GM18499 (cell line): ENCODE data around the gene MCTP1.

Source experiments
- ATAC-seq: cut with Tn5 transposase; IDR thresholded peaks from one replicate; pipeline ENCODE4 v1.9.1; 2021; ENCODE audit warnings: moderate number of reproducible peaks; ENCODE audit not compliant: insufficient read depth, unreplicated experiment

Gene MCTP1

DNA sequence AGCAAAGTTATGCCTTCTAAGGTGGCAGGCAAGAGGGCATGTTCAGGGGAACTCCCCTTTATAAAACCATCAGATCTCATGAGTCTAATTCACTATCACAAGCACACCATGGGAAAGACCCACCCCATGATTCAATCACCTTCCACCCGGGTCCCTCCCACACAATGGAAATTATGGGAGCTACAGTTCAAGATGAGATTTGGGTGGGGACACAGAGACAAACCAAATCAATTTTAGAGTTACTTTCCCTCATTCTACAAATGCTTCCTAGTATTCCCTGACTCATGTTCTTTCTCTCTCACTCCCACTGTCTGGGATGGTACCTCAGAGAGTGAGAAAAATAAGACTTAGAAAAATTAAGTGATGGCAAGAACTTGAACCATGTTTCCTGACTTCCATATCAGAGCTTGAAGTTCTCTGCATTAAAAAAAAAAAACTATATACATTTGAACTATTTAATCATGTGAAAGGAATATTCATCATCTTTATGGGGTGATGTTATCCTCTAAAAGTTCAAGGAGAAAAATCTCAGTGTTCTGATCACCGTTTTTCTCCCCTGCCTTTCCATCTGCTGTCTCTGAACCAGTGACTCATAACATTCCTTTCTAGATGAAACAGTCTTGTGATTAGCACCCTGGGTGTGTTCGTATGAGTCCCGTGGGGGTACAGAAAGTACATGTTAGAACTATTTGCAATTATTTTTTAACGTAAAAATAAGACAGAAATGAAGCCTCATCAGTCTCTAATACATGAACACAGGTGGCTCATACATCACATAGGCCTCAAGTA lies 383.5 kb downstream of the MCTP1 start:
- peak; percentile 77 for ATAC-seq

DNA sequence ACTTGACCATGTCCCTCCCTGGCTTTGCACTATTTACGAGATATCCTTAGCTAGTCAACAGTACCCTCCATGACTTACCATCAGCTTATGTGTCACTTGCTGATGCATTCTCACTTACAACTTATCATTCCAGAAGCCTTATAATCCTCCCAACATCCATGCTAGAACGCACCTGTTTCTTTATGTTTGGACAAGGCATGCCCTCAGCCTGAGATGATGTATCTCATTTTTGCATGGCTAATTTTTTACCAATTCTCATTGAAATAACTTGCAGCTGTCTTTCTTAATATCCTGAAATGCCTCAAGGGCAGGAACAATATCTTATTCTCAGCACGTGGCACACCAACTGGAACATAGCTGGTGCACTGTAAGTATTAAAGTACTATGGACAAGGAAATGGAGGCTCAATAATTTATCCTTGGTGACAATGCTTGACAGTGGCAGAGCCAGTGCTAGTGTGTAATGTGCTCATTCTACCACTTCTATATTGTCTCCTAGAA lies 384.8 kb downstream of the MCTP1 start:
- no peak for ATAC-seq

DNA sequence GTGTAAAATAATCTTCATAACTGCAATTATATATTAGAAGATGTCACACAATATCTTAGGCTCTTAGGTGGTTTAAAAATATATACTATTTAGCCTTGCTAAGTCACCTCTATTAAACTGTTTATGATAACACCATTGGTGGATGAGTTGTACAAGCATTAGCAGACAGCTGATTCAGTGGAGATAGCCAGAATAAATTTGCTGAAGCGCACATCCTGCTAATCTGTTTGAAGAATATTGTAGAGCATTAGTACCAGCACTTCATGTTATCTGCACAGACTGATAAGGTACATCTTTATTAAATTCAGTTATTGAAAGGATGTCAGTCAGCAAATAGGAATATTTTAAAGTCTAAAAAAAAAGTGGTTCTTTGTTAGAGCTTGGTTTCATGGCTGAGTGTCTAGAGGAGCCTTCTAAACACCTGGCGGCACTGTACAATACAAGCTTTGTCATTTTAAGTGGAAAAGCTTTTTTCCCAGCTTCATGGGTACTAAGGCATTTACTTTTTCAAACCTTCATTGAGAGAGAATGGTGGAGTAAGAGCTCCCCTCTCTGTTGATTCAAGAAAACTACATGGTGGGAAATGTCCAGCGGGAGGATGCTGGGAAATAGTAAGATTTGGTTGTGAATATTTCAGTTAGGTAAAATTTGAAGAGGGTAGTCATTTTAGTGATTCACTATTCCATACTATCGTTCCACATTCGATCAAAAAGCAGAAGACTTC lies 391.3 kb downstream of the MCTP1 start:
- ATAC-seq, result no peak

DNA sequence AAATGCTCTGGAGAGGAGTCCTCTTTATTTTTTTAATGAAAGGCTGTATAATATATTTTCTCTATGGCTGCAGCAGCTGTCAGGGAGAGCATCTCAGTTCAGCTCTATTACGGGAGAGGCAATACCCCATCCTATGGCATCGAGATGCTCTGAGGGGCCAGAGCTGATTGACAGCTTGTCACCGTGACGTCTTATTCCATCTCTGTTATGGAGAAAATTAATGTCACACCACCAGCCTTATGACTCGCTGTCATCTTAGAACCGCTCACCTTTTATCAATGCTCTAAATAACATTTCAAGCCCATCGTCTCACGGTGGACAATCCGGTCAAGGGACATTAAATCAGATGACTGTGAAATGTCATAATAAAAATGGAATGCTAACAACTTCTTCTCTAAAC lies 392.9 kb downstream of the MCTP1 start:
- no peak for ATAC-seq

DNA sequence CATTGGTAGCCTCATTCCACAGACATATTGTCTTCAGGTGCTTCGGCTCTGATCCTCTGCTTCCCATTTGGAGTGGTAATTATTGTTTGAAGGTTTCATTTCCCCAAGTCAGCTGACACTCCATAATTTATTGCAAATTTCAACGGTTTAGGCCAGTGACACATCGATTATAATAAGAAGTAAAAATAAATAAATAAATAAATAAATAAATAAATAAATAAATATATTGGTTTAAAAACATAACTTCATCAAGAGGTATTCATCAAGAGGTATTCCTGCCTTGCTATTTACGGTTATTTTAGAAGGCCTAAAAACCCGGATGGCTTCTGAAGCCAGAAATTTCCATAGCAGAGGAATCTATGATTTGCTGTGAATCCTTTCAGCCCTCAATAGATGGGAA lies 393.3 kb downstream of the MCTP1 start:
- no peak for ATAC-seq

DNA sequence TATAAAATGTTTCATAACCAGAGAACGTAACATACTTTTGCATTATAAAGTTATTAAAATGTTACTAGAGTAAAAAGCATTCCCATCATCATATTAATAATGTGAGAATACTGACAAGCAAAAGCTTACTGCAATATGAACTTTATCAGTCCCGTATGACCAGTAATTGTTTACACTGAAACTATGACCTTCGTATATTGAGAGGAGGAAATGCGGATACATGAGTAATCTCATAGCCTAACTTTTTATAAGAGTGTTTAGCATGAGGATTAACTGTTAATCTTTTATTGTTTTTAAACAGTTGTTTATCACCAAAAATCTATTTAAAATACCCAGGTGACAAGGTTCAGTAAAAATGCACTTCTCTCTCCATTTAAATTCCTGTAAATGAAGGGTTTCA lies 394.0 kb downstream of the MCTP1 start:
- no peak for ATAC-seq

DNA sequence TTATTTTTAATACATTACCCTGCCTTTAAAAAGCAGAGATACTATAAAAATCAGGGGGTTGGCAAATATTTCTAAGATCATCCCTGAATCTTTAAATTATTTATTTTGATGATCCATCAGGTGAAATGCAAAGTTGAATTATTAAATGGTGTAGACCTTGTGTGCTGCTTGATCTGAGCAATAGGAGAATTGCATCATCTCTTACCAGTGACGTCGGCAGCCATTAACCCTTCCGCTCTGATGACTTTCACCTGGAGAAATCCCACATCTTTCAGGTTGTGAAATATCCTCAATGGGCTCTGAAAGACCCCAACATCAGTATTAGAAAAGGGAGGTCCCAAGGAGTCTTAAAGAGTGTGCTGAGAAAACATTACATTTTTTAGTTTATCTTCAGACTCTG lies 396.2 kb downstream of the MCTP1 start:
- no peak for ATAC-seq

DNA sequence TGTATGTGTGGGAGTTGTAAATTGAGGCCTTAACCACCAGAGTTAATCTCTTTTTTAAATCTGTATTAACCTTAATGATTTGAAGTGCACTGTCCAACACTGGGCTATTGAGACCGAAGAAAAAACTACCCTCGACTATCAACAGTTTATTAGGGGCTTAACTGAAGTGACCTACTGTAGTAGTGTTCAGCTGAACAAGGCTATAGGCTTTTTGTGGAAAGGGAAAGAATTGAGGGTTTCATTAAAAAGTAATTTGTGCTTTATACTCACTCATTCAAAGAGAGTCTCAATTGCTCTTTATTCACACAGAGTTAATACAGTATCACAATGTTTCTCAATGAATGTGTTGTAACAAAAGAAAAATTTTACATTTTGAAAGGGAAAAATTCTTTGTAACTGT lies 399.0 kb downstream of the MCTP1 start:
- ATAC-seq, result no peak

DNA sequence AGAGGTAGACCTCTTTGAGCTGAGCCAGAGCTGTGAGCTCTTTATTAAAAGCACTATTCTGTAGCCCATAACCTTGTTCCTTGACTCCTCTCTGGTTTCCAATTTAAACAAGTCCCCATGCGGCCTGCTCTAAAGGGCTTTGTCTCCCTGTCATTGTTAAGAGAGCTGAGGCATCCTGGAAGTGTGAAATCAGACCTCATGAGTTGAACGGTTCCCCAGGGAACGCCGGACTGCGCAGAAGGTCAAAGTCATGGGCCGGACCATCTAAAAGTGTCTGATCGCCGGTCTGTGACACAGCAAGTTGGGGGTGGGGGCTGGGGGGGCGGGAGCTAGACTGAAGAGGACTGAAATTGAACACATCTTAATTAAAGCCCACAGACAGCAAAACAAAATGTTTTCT lies 400.6 kb downstream of the MCTP1 start:
- no peak for ATAC-seq

DNA sequence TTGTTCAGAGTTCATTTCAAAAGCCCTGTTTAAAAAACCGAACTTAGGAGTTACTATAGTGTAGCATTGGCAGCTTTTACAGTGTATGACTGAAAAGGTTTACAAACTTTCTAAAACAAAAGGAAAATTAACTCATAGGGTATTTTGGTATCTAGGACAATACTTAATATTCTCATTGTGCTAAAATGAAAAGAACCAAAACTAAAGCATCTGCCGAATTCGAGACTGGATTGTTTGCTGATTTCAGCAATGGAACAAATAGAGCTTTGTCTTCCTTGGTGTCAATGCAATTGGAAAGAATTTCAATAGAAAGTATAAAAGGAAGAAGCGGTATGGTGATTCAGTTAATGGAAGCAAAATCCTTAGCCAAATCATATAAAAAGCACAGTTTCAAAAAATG lies 412.4 kb downstream of the MCTP1 start:
- ATAC-seq, result no peak

DNA sequence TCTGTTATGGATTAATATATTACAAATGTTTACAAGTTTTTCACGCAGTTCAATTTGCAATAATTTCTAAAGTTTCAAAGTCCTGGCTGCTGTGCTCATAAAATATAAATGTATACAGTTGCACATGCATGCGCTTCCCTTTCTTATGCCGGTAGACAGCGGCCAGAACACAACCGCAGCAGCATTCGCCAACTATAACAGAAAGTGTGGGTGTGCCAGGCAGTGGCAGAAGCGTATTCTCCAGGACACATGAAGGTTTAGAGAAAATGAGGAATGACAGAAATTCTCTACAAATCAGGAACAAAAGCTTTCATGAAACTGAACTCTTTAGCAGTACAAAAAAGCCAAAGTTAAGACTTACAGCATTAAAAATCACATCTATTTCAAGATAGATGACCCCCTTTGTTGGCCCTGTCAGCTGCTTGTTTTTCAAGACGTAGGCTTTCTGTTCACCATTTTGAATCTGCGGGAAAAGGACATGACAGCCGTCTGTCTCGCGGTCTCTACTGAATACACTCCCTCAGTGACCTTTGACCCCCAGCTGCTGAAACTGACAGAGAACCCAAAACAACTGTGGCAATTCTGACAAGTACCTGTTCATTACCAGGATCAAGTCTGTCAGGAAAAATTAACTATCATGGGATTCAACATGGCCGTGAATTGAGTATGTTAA lies 414.2 kb downstream of the MCTP1 start:
- no peak for ATAC-seq

DNA sequence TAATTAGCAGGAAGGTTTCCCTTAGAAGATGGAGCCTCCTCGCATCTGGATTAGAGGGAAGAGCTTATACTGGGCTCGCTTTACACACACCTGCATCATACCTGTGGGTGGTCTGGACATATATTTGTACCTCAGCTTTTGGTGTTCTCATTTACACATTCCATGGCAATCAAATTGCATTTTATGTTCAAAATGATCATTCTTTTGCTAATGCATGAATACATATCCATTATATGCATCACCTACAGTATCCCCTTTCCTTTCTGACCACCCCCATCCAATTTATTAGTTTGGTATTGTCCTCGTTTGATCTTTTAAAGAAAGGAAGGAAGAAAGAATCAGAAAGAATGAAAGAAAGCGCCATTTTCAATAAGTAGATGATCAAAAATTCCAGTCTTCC lies 415.0 kb downstream of the MCTP1 start:
- ATAC-seq, result no peak

DNA sequence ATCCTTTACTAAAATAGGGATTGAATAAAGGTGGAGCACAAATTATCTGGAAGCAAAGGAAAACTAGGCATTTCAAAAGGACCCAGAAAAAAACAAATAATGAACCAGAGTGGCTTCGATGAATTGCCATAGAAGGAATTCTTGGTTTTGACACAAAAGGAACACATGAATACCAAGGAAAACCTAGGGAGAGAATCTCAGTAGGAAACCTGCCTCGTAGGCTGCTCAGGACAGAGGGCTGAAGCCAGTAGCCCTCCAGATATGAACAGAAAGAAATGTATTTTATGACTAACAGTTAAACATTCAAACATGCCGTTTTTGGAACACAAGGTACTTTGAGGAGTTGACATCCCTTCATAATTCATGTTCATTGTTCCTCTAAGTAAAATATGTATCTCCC lies 420.9 kb downstream of the MCTP1 start:
- no peak for ATAC-seq

DNA sequence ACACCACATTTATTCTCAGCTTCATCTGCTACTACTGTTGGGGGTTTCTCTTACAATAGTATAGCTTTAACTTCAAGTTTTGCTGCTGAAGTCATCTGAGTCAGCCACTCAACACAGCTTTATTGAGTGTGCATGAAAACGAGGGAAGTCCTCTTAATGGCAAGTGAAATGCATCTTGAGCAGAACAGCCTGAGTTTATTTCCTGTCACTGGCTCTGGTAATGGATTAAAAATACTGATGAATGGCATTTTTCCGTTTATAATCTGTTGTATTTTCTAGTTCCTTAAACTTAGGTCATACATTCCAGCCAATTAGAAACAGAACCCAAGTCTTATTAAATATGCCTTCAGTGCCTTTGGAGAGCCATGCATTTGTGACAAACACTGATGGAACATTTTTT lies 427.8 kb downstream of the MCTP1 start:
- ATAC-seq, result no peak

DNA sequence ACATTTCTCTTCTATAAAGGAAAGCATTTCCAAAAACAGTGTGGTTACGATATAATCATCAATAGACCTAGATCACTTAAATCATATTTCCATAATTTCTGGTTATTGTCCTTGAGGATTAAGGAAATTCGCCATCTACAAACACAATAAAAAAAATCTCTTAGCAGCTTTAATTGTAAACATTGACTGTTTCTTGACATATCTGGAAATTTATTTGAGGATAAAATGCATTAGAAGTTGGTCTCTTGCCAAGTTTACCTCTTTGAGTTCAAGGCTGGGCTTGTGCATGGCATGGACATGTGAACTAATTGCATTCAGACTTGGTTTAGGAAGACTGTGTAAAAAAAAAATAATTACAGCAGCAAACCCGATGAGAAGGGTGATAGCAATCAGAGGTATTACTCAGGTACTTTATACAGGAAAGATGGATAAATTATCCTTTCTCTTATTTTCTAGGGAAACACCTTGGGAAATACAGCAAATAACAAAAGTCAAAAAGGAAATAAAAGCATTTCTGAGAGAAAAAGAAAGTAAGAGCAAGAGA lies 428.6 kb downstream of the MCTP1 start:
- no peak for ATAC-seq

DNA sequence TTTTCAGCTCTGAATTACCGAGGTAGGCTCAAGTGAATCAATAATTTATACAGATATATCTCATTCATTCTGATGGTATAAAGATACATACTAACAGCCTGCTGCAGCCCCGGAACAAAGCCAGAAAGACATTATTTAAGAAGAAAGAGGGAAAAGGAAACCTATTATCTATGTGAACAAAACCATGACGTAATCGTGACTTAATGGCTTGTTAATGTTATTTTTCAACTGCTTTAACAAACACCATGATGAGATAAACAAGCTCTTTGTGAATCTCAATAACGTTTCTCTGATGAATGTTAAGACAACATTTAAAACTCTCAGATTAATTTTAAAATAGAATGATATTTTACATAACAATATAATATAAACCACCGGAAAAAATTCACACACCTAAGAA lies 429.4 kb downstream of the MCTP1 start:
- ATAC-seq, result no peak

DNA sequence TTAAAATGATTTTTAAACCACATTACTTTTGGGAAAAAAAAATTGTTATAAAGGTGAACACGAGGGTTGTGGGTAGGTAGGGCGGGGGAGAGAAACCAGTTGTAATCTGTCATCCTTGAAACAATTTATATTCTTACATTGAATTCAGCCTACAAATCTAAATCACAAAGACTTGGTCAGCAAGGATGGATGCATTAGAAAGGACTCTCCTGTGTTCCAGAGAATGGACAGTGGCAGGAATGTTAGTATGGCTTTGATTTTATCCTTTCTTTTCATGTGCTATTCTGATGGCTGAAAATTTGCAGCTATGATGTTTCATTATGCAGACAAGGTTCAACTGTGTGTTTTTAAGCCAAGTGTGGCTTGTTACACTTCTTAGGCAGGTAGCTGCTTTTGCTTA lies 431.8 kb downstream of the MCTP1 start:
- no peak for ATAC-seq

DNA sequence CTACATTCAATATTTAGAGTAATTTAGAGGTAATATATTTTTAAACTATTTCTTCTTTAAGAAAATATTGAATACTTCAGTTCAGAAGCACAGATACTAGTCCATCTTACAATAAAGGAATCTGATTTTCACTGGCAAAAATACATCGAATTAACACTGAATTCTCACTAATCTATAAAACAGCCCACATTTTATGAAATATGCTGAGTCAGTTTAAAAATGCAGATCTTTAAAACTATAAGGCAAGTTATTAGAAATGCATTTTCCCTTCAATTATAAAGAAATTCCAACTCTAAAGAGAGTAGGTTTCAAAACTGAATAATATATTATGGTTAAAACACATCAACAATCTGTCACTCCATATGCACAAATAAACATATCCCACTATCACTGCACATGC lies 433.9 kb downstream of the MCTP1 start:
- no peak for ATAC-seq

DNA sequence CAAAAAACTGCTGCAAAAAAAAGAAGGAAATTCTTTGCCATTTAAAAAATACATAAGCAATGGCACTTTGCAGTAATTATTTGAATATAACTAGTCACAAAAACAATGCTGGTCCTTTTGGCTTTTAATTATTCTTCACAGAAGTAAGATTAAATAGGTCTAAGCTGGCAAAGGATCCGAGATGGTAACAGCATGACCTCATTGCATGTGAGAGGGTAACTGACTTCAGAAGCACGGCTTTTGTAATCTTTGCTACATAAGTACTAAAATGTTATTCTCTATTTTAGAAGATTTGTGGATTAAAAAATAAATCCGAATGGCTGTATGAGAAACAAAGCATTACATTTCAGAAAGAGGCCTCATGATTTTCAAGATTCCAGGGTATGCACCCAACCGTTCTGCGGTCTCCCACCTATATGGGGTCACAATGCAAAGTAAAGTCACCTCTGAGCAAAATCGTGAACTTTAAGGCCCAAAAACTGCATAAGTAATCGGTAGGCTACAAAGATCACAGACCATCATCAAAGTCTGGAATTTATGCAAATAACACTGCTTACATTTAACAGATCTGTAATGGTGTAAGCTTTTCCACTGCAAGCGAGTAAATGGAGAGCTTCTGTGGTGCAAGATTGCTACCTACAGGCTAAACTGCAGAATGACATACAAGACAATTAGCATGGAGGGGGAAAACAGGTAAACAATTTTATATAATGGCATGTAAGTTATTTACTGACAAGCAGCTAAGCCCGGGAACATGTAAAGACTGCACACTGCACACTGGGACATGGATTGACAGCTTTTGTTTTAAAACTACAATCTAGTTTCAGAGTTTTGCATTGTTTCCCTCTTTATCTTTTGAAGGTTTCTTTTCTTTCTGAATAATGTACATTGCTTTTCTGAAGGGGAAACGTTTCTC lies 434.8 kb downstream of the MCTP1 start:
- ATAC-seq, result peak; percentile 84

DNA sequence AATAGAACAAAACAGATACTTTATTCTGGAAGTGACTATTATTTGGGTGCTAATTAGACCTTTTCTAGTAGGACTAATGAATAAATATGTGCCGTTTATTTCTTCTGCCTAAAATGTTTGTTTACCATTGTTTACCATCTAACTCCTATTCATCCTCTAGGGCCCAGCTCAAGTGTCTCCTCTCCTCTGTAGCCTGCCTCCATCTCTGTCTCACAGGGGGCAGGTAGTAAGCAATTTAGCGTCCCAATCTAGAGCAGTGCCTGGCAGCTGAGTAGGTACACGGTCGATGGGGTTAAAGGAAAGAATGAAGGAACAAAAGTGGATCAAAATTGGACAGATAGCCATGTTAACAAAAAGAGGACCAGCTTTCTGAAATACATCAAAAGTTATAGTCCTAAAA lies 435.6 kb downstream of the MCTP1 start:
- no peak for ATAC-seq
